A549 (cell line): ENCODE measurements around the gene GYS2. TPM values are rescaled to one million over a fixed set of nuclear protein-coding genes. Genes with fewer than 3 reads are reported as not detected.

Experiments
- ATAC-seq, 2 experiments: fragments of 200-7000 bp in 1 of 2; fragments of >200 bp in 1 of 2; cut with Nextera tagmentation in 1 of 2; cut with Tn5 transposase in 1 of 2; 3 replicates each; pipeline versions ENCODE4 v1.8.0 to v1.9.1; 2018 to 2020; ENCODE audit warnings: mild to moderate bottlenecking in 1 of 2, moderate library complexity in 1 of 2
- CTCF ChIA-PET: fragments of 300-600 bp; sonication (Branson Sonifier 250); formaldehyde crosslinking; extraction: SDS; loops from one replicate; lab custom pipeline; 2021; ENCODE audit warnings: antibody characterized with exemption, inconsistent platforms; lab: Yijun Ruan, JAX
- POLR2A ChIA-PET: fragments of 350-600 bp; formaldehyde crosslinking; extraction: SDS; loops from one replicate; lab custom pipeline; 2021; ENCODE audit warnings: antibody characterized with exemption, inconsistent platforms; lab: Yijun Ruan, JAX
- DNase-seq, 2 experiments: peaks; one replicate each; pipeline versions ENCODE4 v3.0.0 to v3.0.0-alpha.2; 2011 to 2016; ENCODE audit warnings: low read depth in 1 of 2, low spot score in 1 of 2
- FAIRE-seq: peaks from 2 replicates; lab custom pipeline; 2011; peaks lifted over from hg19 to GRCh38; lab: Jason Lieb, UNC
- H3K27ac ChIP-seq, 2 experiments: fragments of >200 bp; sonication (Bioruptor Twin); formaldehyde crosslinking; 3 replicates each; pipeline ENCODE4 v1.5.1; 2016 to 2017
- H3K4me1 ChIP-seq: fragments of >200 bp; sonication (Bioruptor Twin); formaldehyde crosslinking; 3 replicates; pipeline ENCODE4 v1.6.1; 2016
- H3K4me2 ChIP-seq: fragments of >200 bp; sonication (Bioruptor Twin); formaldehyde crosslinking; 3 replicates; pipeline ENCODE4 v1.6.1; 2016
- H3K4me3 ChIP-seq: fragments of >200 bp; sonication (Bioruptor Twin); formaldehyde crosslinking; 3 replicates; pipeline ENCODE4 v1.5.1; 2016
- H3K9me3 ChIP-seq: fragments of >200 bp; sonication (Bioruptor Twin); formaldehyde crosslinking; 3 replicates; pipeline ENCODE4 v1.6.1; 2016
- ATOH8 ChIP-seq: fragments of 250-450 bp; sonication (Bioruptor Pico); IDR thresholded peaks from 2 replicates; pipeline ENCODE4 v1.5.0; 2020; ENCODE audit warnings: low read depth, mild to moderate bottlenecking, moderate library complexity
- BHLHE40 ChIP-seq: IDR thresholded peaks from 2 replicates; pipeline ENCODE4 v1.6.1; 2012; ENCODE audit warnings: low read depth, low read length, inconsistent platforms
- CEBPB ChIP-seq, 2 experiments: fragments of >200 bp in 1 of 2; sonication (Bioruptor Twin) in 1 of 2; formaldehyde crosslinking in 1 of 2; IDR thresholded peaks; 2 replicates each; pipeline ENCODE4 v1.6.1; 2012 to 2016
- CHD2 ChIP-seq: fragments of 150-350 bp; IDR thresholded peaks from 2 replicates; pipeline ENCODE4 v1.6.1; 2014; ENCODE audit warnings: low read length; ENCODE audit not compliant: partially characterized antibody
- CTCF ChIP-seq: fragments of >200 bp; sonication (Bioruptor Twin); formaldehyde crosslinking; IDR thresholded peaks from 3 replicates; pipeline ENCODE4 v1.5.1; 2016
- EHMT2 ChIP-seq: fragments of 200-600 bp; sonication (generic); IDR thresholded peaks from 2 replicates; pipeline ENCODE4 v1.6.1; 2016; ENCODE audit warnings: antibody characterized with exemption, low read depth, mild to moderate bottlenecking, moderate library complexity
- ELK1 ChIP-seq: fragments of 150-350 bp; IDR thresholded peaks from 2 replicates; pipeline ENCODE4 v1.6.1; 2014; ENCODE audit warnings: low read depth, mild to moderate bottlenecking, low read length
- ESRRA ChIP-seq: fragments of 150-350 bp; IDR thresholded peaks from 2 replicates; pipeline ENCODE4 v1.6.1; 2014; ENCODE audit warnings: mild to moderate bottlenecking, low read length, borderline replicate concordance
- FOSB ChIP-seq: fragments of 250-450 bp; sonication (Bioruptor Pico); IDR thresholded peaks from 2 replicates; pipeline ENCODE4 v1.5.0; 2020; ENCODE audit warnings: mild to moderate bottlenecking, moderate library complexity
- FOSL2 ChIP-seq, 2 experiments: fragments of 450-650 bp in 1 of 2; fragments of >200 bp in 1 of 2; sonication (Bioruptor Twin) in 1 of 2; formaldehyde crosslinking; IDR thresholded peaks; 2 replicates each; pipeline versions ENCODE4 v1.5.0 to v1.6.1; 2016 to 2020; ENCODE audit warnings: mild to moderate bottlenecking in 1 of 2, moderate library complexity in 1 of 2
- HES2 ChIP-seq: fragments of >200 bp; sonication (Bioruptor Twin); formaldehyde crosslinking; IDR thresholded peaks from 2 replicates; pipeline ENCODE4 v1.6.1; 2016
- HMGXB4 ChIP-seq: fragments of 250-450 bp; sonication (Bioruptor Pico); IDR thresholded peaks from 2 replicates; pipeline ENCODE4 v1.5.0; 2021; ENCODE audit warnings: mild to moderate bottlenecking, moderate library complexity, borderline replicate concordance
- HOXA7 ChIP-seq: fragments of 250-450 bp; sonication (Bioruptor Pico); IDR thresholded peaks from 2 replicates; pipeline ENCODE4 v1.5.0; 2020; ENCODE audit warnings: mild to moderate bottlenecking, moderate library complexity
- NR3C1 ChIP-seq: fragments of >200 bp; sonication (Bioruptor Twin); formaldehyde crosslinking; IDR thresholded peaks from 3 replicates; pipeline ENCODE4 v1.6.1; 2017
- POLR2AphosphoS2 ChIP-seq: conservative IDR thresholded peaks from 2 replicates; pipeline ENCODE4 v1.6.1; 2012; ENCODE audit warnings: low read length, improper control_type of control experiment, inconsistent platforms
- RARB ChIP-seq: fragments of 250-450 bp; sonication (Bioruptor Pico); IDR thresholded peaks from 2 replicates; pipeline ENCODE4 v1.8.0; 2021; ENCODE audit warnings: mild to moderate bottlenecking, moderate library complexity
- RFX5 ChIP-seq: fragments of 450-650 bp; IDR thresholded peaks from 2 replicates; pipeline ENCODE4 v1.7.1; 2014; ENCODE audit warnings: antibody characterized with exemption, mild to moderate bottlenecking, moderate library complexity
- TFCP2L1 ChIP-seq: fragments of 250-450 bp; sonication (Bioruptor Pico); IDR thresholded peaks from 2 replicates; pipeline ENCODE4 v1.5.0; 2021; ENCODE audit warnings: mild to moderate bottlenecking
- TP53 ChIP-seq: fragments of 250-450 bp; sonication (Bioruptor Pico); IDR thresholded peaks from 2 replicates; pipeline ENCODE4 v1.5.0; 2021; ENCODE audit warnings: mild to moderate bottlenecking, moderate library complexity
- USF2 ChIP-seq: fragments of 450-650 bp; IDR thresholded peaks from 2 replicates; pipeline ENCODE4 v1.6.1; 2014; ENCODE audit warnings: antibody characterized with exemption
- WGBS: methylation state at CpG from one replicate; pipeline ENCODE4 v1.1.6; 2017; ENCODE audit errors: missing lambda C conversion rate; 5-methylcytosine and 5-hydroxymethylcytosine counted together
- polyA minus RNA-seq: library from RNA; depleted of rRNA, polyadenylated mRNA; stranded (reverse); fragments of >200 nt; gene quantifications from 2 replicates; pipeline ENCODE4 v1.2.3, GENCODE V29; 2011; rRNA and poly(A)+ RNA removed
- polyA plus RNA-seq, 4 experiments: library from polyadenylated mRNA; depleted of rRNA in 3 of 4; stranded (reverse); fragments of >200 nt; fragmentation: RNase III in 1 of 4; extraction: RNeasy Plus Mini Kit Qiagen cat#74134 plus additional on column Dnase treatment in 1 of 4; gene quantifications; 2 replicates in 3 of 4; 3 replicates in 1 of 4; pipeline ENCODE4 v1.2.3, GENCODE V29; 2011 to 2017

Gene GYS2
- polyA plus RNA-seq (2011; rRNA removed) (0.19 TPM in 2 replicates), polyA plus RNA-seq (2017; fragmentation: RNase III; extraction: RNeasy Plus Mini Kit Qiagen cat#74134 plus additional on column Dnase treatment) (0.04 TPM in 1 of 3 replicates, not detected in the others), polyA minus RNA-seq (not detected in 2 replicates)
- polyA plus RNA-seq (2012; cell fraction: cytosol; rRNA removed), result 0.01 TPM in 1 of 2 replicates, not detected in the other
- 0.04 and 0.15 TPM in 2 replicates for polyA plus RNA-seq (2012; cell fraction: nucleus; rRNA removed)

GRCh38 chr12:21604245-21605101 is at the start of gene GYS2:
Gene GYS2 (minus strand): TSS chr12:21604847. CDS start chr12:21604592, 255 bp downstream.
- FAIRE-seq, result no peak
- TF ChIP-seq RARB (no peak), TFCP2L1 (CRISPR knock-in tag) (no peak), POLR2AphosphoS2 (no peak), CTCF (no peak), NR3C1 (no peak), HOXA7 (no peak), HES2 (no peak), CEBPB (IDR thresholded peaks at IDR 0.05) (no peak)
- Histone ChIP-seq H3K9me3 (no peaks in the 10 kb centered on the region), H3K4me2 (no peak within 1 kb of the TSS), H3K4me3 (no peak within 1 kb of the TSS), H3K4me1 (0 out of 3 replicates have a peak, but pooled peaks cover 3% of the 10 kb centered on the region), H3K27ac (no peak within 1 kb of the TSS; a peak in 1 of 6 replicates)
- DNase-seq, result no peak
- ChIA-PET CTCF (interaction anchor here (3.0 kb wide), 1 partner anchor 76 kb away, joined by 19 read pairs; no protein-coding TSS in a partner anchor), POLR2A (no interaction called here)
- 79% methylated on average over 7 of the region's 7 CpGs for WGBS
- ATAC-seq, result no peak

GRCh38 chr12:21651821-21652220 is 47.2 kb upstream of the GYS2 start:
- H3K4me1 ChIP-seq, result peaks cover 84% of the 10 kb centered on the region
- no peak for FAIRE-seq
- 87% methylated on average over 1 of the region's 1 CpG for WGBS
- TF ChIP-seq FOSL2 (IDR thresholded peaks at IDR 0.05) (no peak), FOSL2 (CRISPR knock-in tag; IDR thresholded peaks at IDR 0.05) (no peak), ATOH8 (CRISPR knock-in tag) (no peak), ESRRA (no peak), HOXA7 (no peak), POLR2AphosphoS2 (no peak), TFCP2L1 (CRISPR knock-in tag) (no peak), FOSB (CRISPR knock-in tag) (no peak), HMGXB4 (CRISPR knock-in tag) (no peak), NR3C1 (no peak), BHLHE40 (no peak), CEBPB (IDR thresholded peaks at IDR 0.05) (no peak), RFX5 (no peak), CHD2 (no peak), CTCF (no peak), ELK1 (no peak), EHMT2 (no peak), USF2 (no peak), TP53 (CRISPR knock-in tag) (no peak)
- POLR2A ChIA-PET, result interaction anchor here (0.7 kb wide), 1 partner anchor 14 kb away, joined by 3 read pairs; no protein-coding TSS in a partner anchor
- no peaks in the 10 kb centered on the region for H3K9me3 ChIP-seq
- no peak overlapping the region for H3K4me3 ChIP-seq
- CTCF ChIA-PET, result interaction anchor here (1.3 to 2.6 kb wide), 3 partner anchors 28 to 43 kb away, joined by 3 to 10 read pairs (median 4); no protein-coding TSS in a partner anchor
- ATAC-seq, result no peak
- peak overlapping the region; percentile 24 for H3K4me2 ChIP-seq
- H3K27ac ChIP-seq, result no peak overlapping the region
- no peak for DNase-seq
